NCI-H774 (cell line): ENCODE measurements around the gene LRRC25.
A peak's percentile ranks its signal among the peaks of the same experiment; 100 is the strongest.

Experiments used
- DNase-seq: peaks from one replicate; lab custom pipeline; 2025; lab: John Stamatoyannopoulos, UW

The LRRC25 gene

GRCh38 chr19:18397242-18398202 is at the start of gene LRRC25:
Gene LRRC25, minus strand, starts transcription at chr19:18397622. Its CDS starts 659 bp downstream, at chr19:18396963.
- DNase-seq, result no peak

GRCh38 chr19:18446811-18447359 is 49.5 kb upstream of the LRRC25 start:
- DNase-seq, result no peak

- no peak for DNase-seq
Observed at GRCh38 chr19:18446145-18446810, 48.9 kb upstream of the LRRC25 start.

- no peak for DNase-seq
Observed at GRCh38 chr19:18445262-18445948, 48.0 kb upstream of the LRRC25 start.

- no peak for DNase-seq
Observed at GRCh38 chr19:18444513-18444912, 47.1 kb upstream of the LRRC25 start.

- no peak for DNase-seq
Observed at GRCh38 chr19:18443831-18444230, 46.4 kb upstream of the LRRC25 start.

- no peak for DNase-seq
Observed at GRCh38 chr19:18443406-18443805, 46.0 kb upstream of the LRRC25 start.

- DNase-seq, result no peak
Observed at GRCh38 chr19:18442941-18443340, 45.5 kb upstream of the LRRC25 start.

- DNase-seq, result no peak
Observed at GRCh38 chr19:18441804-18442788, 44.7 kb upstream of the LRRC25 start.

GRCh38 chr19:18440936-18441803 is 43.7 kb upstream of the LRRC25 start:
- DNase-seq, result no peak

- no peak for DNase-seq
Observed at GRCh38 chr19:18440415-18440877, 43.0 kb upstream of the LRRC25 start.

GRCh38 chr19:18439910-18440237 is 42.5 kb upstream of the LRRC25 start:
- DNase-seq, result no peak

GRCh38 chr19:18439025-18439909 is 41.8 kb upstream of the LRRC25 start:
- DNase-seq, result no peak

GRCh38 chr19:18438331-18439024 is 41.1 kb upstream of the LRRC25 start:
- no peak for DNase-seq

- DNase-seq, result peak; percentile 23
Observed at GRCh38 chr19:18437491-18438330, 40.3 kb upstream of the LRRC25 start, which contains the start of gene ISYNA1. Gene ISYNA1, minus strand, starts transcription at chr19:18438133. Its CDS starts 154 bp downstream, at chr19:18437979.

- peak; percentile 65 for DNase-seq
Observed at GRCh38 chr19:18436671-18437490, 39.5 kb upstream of the LRRC25 start.
